ENCODE results near the gene ARHGAP20. TPM values are rescaled to one million over a fixed set of nuclear protein-coding genes. Genes with fewer than 3 reads are reported as not detected.

Gene ARHGAP20
- total RNA-seq, 3 donors from 2014 or later = 1.6 to 3.9 (median 2.8) TPM

- TF ChIP-seq CTCF (IDR thresholded peaks at IDR 0.05) = no peak
- intact Hi-C loops (cut with DNase I, micrococcal nuclease) = no loop called here
- no peaks in the 10 kb centered on the region for H3K9me3 ChIP-seq
- no peak overlapping the region for H3K4me3 ChIP-seq
- DNase-seq (no peak), ATAC-seq (no peak)
- no peaks in the 10 kb centered on the region for H3K4me1 ChIP-seq (ENCODE audit: low read depth)
- H3K36me3 ChIP-seq (ENCODE audit: low read depth) = no peaks in the 10 kb centered on the region
These were observed 20.3 kb downstream of the ARHGAP20 start for GRCh38 chr11:110691926-110692325.

- Histone ChIP-seq H3K4me1 (ENCODE audit: low read depth) (no peaks in the 10 kb centered on the region), H3K36me3 (ENCODE audit: low read depth) (no peaks in the 10 kb centered on the region), H3K9me3 (no peaks in the 10 kb centered on the region), H3K4me3 (no peak overlapping the region)
- ATAC-seq (no peak), DNase-seq (no peak)
- intact Hi-C loops (cut with DNase I, micrococcal nuclease) = no loop called here
- no peak for TF ChIP-seq CTCF (IDR thresholded peaks at IDR 0.05)
These were observed 22.9 kb downstream of the ARHGAP20 start for GRCh38 chr11:110689306-110689705.

- no peak for DNase-seq
- peak; percentile 27 for ATAC-seq
- Histone ChIP-seq H3K4me1 (ENCODE audit: low read depth) (no peaks in the 10 kb centered on the region), H3K36me3 (ENCODE audit: low read depth) (no peaks in the 10 kb centered on the region), H3K4me3 (no peak overlapping the region), H3K9me3 (no peaks in the 10 kb centered on the region)
- TF ChIP-seq CTCF (IDR thresholded peaks at IDR 0.05) = no peak
- intact Hi-C loops (cut with DNase I, micrococcal nuclease) = no loop called here
These were observed 32.8 kb downstream of the ARHGAP20 start for GRCh38 chr11:110679323-110679975.

GRCh38 chr11:110675548-110675947, 36.7 kb downstream of the ARHGAP20 start:
- no peaks in the 10 kb centered on the region for H3K9me3 ChIP-seq
- intact Hi-C loops (cut with DNase I, micrococcal nuclease) = no loop called here
- ATAC-seq = no peak
- no peak for DNase-seq
- H3K4me1 ChIP-seq (ENCODE audit: low read depth) = no peaks in the 10 kb centered on the region
- no peak overlapping the region for H3K4me3 ChIP-seq
- no peak for TF ChIP-seq CTCF (IDR thresholded peaks at IDR 0.05)
- H3K36me3 ChIP-seq (ENCODE audit: low read depth) = no peaks in the 10 kb centered on the region

DNA sequence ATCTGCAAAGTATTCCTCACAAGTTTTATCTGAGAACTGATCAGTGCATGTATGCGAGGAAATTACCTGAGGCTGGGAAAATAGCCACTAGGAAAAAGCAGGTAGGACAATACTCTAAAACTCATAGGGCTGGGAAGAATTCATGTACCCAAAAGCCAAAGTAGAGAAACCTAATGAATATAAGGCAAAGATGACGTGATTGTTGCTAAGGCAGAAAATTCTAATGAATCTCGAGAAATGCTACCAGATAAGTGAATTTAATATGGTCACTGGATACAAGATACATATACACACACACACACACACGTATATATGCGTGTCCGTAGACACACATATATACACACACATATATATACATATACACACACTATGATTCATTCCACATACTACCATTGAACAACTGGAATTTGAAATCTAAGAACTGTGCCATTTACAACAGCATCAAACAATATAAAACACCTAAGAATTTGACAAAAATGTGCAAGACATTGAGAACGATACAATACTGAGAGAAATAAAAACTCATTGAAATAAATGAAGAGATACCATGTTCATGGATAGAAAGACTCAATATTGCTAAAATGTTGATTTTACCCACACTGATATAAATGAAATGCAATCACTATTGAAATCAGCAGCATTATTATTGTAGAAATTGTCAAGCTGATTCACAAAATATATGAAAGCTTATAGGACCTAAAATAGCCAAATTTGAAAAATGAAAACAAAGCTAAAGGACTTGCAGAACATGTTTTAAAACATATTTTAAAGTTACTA, 46.4 kb downstream of the ARHGAP20 start:
- no peaks in the 10 kb centered on the region for H3K36me3 ChIP-seq (ENCODE audit: low read depth)
- ATAC-seq (no peak), DNase-seq (no peak)
- no peak for TF ChIP-seq CTCF (IDR thresholded peaks at IDR 0.05)
- H3K9me3 ChIP-seq = no peaks in the 10 kb centered on the region
- intact Hi-C loops (cut with DNase I, micrococcal nuclease) = no loop called here
- H3K4me3 ChIP-seq = no peak overlapping the region
- no peaks in the 10 kb centered on the region for H3K4me1 ChIP-seq (ENCODE audit: low read depth)

Data from mucosa of descending colon (tissue), 3 donors.